ENCODE data around the gene GGCT. TPM values are rescaled to one million over a fixed set of nuclear protein-coding genes. Genes with fewer than 3 reads are reported as not detected.

The GGCT gene
- total and polyA plus RNA-seq, 2 of the 8 experiments (the other 6 are each of a cell fraction or from before 2014, with no cell fraction given): 50.0 to 129 TPM

DNA sequence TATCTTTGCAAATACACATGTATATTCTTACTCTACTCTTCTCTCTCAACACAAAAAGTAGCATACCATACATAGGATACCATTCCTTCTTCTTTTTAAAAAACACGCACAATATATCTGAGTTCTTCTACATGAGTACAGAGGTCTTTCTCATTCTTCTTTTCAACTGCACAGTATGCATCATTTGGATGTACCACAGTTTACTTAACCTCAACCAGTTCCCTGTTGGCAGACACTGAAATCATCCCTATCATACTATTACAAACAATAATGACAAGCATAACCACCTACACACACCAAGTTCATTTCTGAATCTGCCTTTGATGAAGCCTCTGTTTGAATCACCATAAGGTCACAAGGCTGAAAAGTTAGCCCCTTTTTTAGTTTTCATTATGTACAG lies 25.7 kb upstream of the GGCT start:
- Histone ChIP-seq H2BK12ac (ENCODE audit: low read depth, low read length) (no peak overlapping the region), H3K79me1 (ENCODE audit: low read depth, low read length) (no peaks in the 10 kb centered on the region), H4K91ac (replicated peaks; ENCODE audit: insufficient read length, low read length) (no peak overlapping the region), H3K36me3 (ENCODE audit: control insufficient read depth in 2 of 4, insufficient read depth in 4 of 4, low read length in 3 of 4) (no peaks in the 10 kb centered on the region), H3K14ac (ENCODE audit: insufficient read length) (no peak overlapping the region), H2BK15ac (ENCODE audit: low read length) (no peak overlapping the region), H3K4ac (replicated peaks; ENCODE audit: insufficient read length, low read depth, low read length) (no peak overlapping the region), H3K9me3 (ENCODE audit: insufficient read depth in 2 of 2, low read depth in 1 of 2, low read length in 1 of 2) (no peaks in the 10 kb centered on the region), H2BK20ac (ENCODE audit: low read length) (no peak overlapping the region), H2BK5ac (ENCODE audit: low read depth, low read length) (no peak overlapping the region), H3K4me2 (ENCODE audit: insufficient read depth in 1 of 2, low read depth in 2 of 2, low read length in 2 of 2) (no peak overlapping the region), H2BK120ac (replicated peaks; ENCODE audit: low read depth, low read length) (no peak overlapping the region), H4K5ac (ENCODE audit: insufficient read length, low read depth, low read length) (no peak overlapping the region), H4K20me1 (replicated peaks in 1 of 2; ENCODE audit: control insufficient read depth in 1 of 2, insufficient read depth in 2 of 2, low read length in 2 of 2) (no peaks in the 10 kb centered on the region), H3K4me1 (replicated peaks in 1 of 4; ENCODE audit: control insufficient read depth in 3 of 4, insufficient read depth in 4 of 4, low read length in 3 of 4) (no peaks in the 10 kb centered on the region), H4K8ac (ENCODE audit: extremely low read depth, insufficient read depth, low read length) (no peak overlapping the region), H3K9ac (replicated peaks in 1 of 4; ENCODE audit: extremely low read depth in 1 of 4, low read depth in 3 of 4, low read length in 3 of 4) (no peak overlapping the region), H3K56ac (replicated peaks; ENCODE audit: insufficient read length, low read depth, low read length) (no peak overlapping the region), H3K27ac (ENCODE audit: low read depth, low read length) (no peak overlapping the region), H3K27me3 (replicated peaks in 1 of 4; ENCODE audit: control insufficient read depth in 3 of 4, extremely low read depth in 1 of 4, insufficient read depth in 3 of 4, low read length in 3 of 4) (no peaks in the 10 kb centered on the region), H2AFZ (ENCODE audit: low read length) (no peak overlapping the region), H3K23ac (ENCODE audit: insufficient read length) (no peak overlapping the region), H3K23me2 (ENCODE audit: low read depth, low read length) (no peaks in the 10 kb centered on the region), H3K18ac (ENCODE audit: extremely low read depth, low read length) (no peak overlapping the region), H2AK5ac (ENCODE audit: low read depth, low read length) (no peak overlapping the region), H3K79me2 (ENCODE audit: control insufficient read depth in 1 of 2, insufficient read depth in 2 of 2, low read length in 2 of 2) (no peaks in the 10 kb centered on the region), H3K4me3 (ENCODE audit: extremely low read depth in 1 of 4, insufficient read depth in 2 of 4, low read depth in 3 of 4, low read length in 4 of 4) (no peak overlapping the region)
- DNase-seq (ENCODE audit: low read depth in 1 of 2, low spot score in 2 of 2) (no peak), FAIRE-seq (no peak)
- WGBS, 2 experiments (ENCODE audit: extremely low coverage in 1 of 2, insufficient coverage in 1 of 2, insufficient read length in 1 of 2, insufficient replicate concordance in 2 of 2, low coverage in 1 of 2, low lambda C conversion rate in 2 of 2, missing lambda C conversion rate in 1 of 2): 94 to 100% methylated on average over 1 of the region's 1 CpG
- ChIA-PET POLR2A (ENCODE audit: partially characterized antibody) (no interaction called here), CTCF (ENCODE audit: partially characterized antibody) (no interaction called here)
- TF ChIP-seq, protein P1, sequence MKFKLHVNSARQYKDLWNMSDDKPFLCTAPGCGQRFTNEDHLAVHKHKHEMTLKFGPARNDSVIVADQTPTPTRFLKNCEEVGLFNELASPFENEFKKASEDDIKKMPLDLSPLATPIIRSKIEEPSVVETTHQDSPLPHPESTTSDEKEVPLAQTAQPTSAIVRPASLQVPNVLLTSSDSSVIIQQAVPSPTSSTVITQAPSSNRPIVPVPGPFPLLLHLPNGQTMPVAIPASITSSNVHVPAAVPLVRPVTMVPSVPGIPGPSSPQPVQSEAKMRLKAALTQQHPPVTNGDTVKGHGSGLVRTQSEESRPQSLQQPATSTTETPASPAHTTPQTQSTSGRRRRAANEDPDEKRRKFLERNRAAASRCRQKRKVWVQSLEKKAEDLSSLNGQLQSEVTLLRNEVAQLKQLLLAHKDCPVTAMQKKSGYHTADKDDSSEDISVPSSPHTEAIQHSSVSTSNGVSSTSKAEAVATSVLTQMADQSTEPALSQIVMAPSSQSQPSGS (IDR thresholded peaks at IDR 0.05; ENCODE audit: low read length): no peak
- TF ChIP-seq MAFK (IDR thresholded peaks at IDR 0.05; ENCODE audit: low read depth, low read length): no peak
- no peak for TF ChIP-seq JUN (IDR thresholded peaks at IDR 0.05; ENCODE audit: low read depth, low read length)
- TF ChIP-seq TCF12 (IDR thresholded peaks at IDR 0.05; ENCODE audit: low read depth, low read length): no peak
- TF ChIP-seq SP2 (IDR thresholded peaks at IDR 0.05; ENCODE audit: low read length): no peak
- no peak for TF ChIP-seq KDM5A (IDR thresholded peaks at IDR 0.05; ENCODE audit: low read length)
- TF ChIP-seq CBX8 (IDR thresholded peaks at IDR 0.05; ENCODE audit: borderline replicate concordance, low read depth, low read length): no peak
- TF ChIP-seq FOSL1 (IDR thresholded peaks at IDR 0.05; ENCODE audit: insufficient read depth, low read depth, low read length): no peak
- no peak for TF ChIP-seq RFX5 (IDR thresholded peaks at IDR 0.05; ENCODE audit: borderline replicate concordance, low read depth, low read length)
- TF ChIP-seq YY1 (IDR thresholded peaks at IDR 0.05; ENCODE audit: low read depth, low read length): no peak
- TF ChIP-seq NANOG (IDR thresholded peaks at IDR 0.05; ENCODE audit: insufficient read depth, low read depth, low read length, poor library complexity, severe bottlenecking): no peak
- no peak for TF ChIP-seq RAD21 (IDR thresholded peaks at IDR 0.05 in 1 of 2, conservative IDR thresholded peaks at IDR 0.05 in 1 of 2; ENCODE audit: low read depth in 2 of 2, low read length in 2 of 2)
- TF ChIP-seq CREB1 (IDR thresholded peaks at IDR 0.05): no peak
- no peak for TF ChIP-seq POLR2AphosphoS5 (IDR thresholded peaks at IDR 0.05; ENCODE audit: low read depth, low read length)

All from H1 (cell line).